DMS114 treated with DMSO at 0.1 percent for 48 hours (cell line): ENCODE results near the gene CNTD1.

Source experiments
- DNase-seq: peaks from one replicate; lab custom pipeline; 2025; ENCODE audit not compliant: unreplicated experiment; lab: John Stamatoyannopoulos, UW

CNTD1 gene

GRCh38 chr17:42779304-42779935 is 19.2 kb upstream of the CNTD1 start:
- DNase-seq: no peak

- DNase-seq: no peak
Observed at GRCh38 chr17:42779936-42780850, 18.5 kb upstream of the CNTD1 start, which contains the start of gene WNK4. TSS of gene WNK4 (plus strand) at chr17:42780610. CDS start at chr17:42780699, 89 bp downstream.

- DNase-seq: no peak
Observed at GRCh38 chr17:42780851-42781638, 17.6 kb upstream of the CNTD1 start.

- DNase-seq: no peak
Observed at GRCh38 chr17:42781639-42782165, 17.0 kb upstream of the CNTD1 start.

GRCh38 chr17:42782166-42783061 is 16.2 kb upstream of the CNTD1 start:
- no peak for DNase-seq

- DNase-seq: no peak
Observed at GRCh38 chr17:42783062-42783790, 15.4 kb upstream of the CNTD1 start.

GRCh38 chr17:42783791-42784138 is 14.9 kb upstream of the CNTD1 start:
- no peak for DNase-seq

- no peak for DNase-seq
Observed at GRCh38 chr17:42784409-42784808, 14.3 kb upstream of the CNTD1 start.

- no peak for DNase-seq
Observed at GRCh38 chr17:42784811-42785592, 13.7 kb upstream of the CNTD1 start.

- DNase-seq: no peak
Observed at GRCh38 chr17:42787266-42787665, 11.4 kb upstream of the CNTD1 start.

GRCh38 chr17:42791948-42792347 is 6.7 kb upstream of the CNTD1 start:
- no peak for DNase-seq

GRCh38 chr17:42792545-42792944 is 6.1 kb upstream of the CNTD1 start:
- no peak for DNase-seq

GRCh38 chr17:42795061-42795460 is 3.6 kb upstream of the CNTD1 start:
- DNase-seq: no peak

- no peak for DNase-seq
Observed at GRCh38 chr17:42795465-42795864, 3.2 kb upstream of the CNTD1 start.

- DNase-seq: no peak
Observed at GRCh38 chr17:42796066-42796758, 2.4 kb upstream of the CNTD1 start.

- no peak for DNase-seq
Observed at GRCh38 chr17:42797067-42798007, 1.3 kb upstream of the CNTD1 start.

GRCh38 chr17:42798011-42798382 is 664 bp upstream of the CNTD1 start:
- no peak for DNase-seq
